Measurements from ENCODE around the gene OR4A16. TPM values are rescaled to one million over a fixed set of nuclear protein-coding genes. Genes with fewer than 3 reads are reported as not detected.

The OR4A16 gene
- total RNA-seq: not detected in 2 replicates

GRCh38 chr11:55342901-55343300 lies at the start of gene OR4A16:
OR4A16 (plus strand) TSS chr11:55343201; CDS start chr11:55343201, 0 bp downstream.
- intact Hi-C loops (cut with micrococcal nuclease): no loop called here

GRCh38 chr11:55324500-55324899 lies 18.5 kb upstream of the OR4A16 start:
- intact Hi-C loops (cut with micrococcal nuclease): no loop called here

GRCh38 chr11:55345306-55345705 lies 2.3 kb downstream of the OR4A16 start:
- intact Hi-C loops (cut with micrococcal nuclease): no loop called here

GRCh38 chr11:55349032-55349431 lies 6.0 kb downstream of the OR4A16 start:
- intact Hi-C loops (cut with micrococcal nuclease): no loop called here

- intact Hi-C loops (cut with micrococcal nuclease): no loop called here
Observed at GRCh38 chr11:55357560-55358184, 14.7 kb downstream of the OR4A16 start.

- intact Hi-C loops (cut with micrococcal nuclease): no loop called here
Observed at GRCh38 chr11:55367674-55368073, 24.7 kb downstream of the OR4A16 start, which contains the start of gene OR4A15. OR4A15 (plus strand) TSS chr11:55367974; CDS start chr11:55367974, 0 bp downstream.

Other genes with a start within 250 kb of the OR4A16 start
- not detected in 2 replicates for gene TRIM48, start 81.0 kb upstream of the OR4A16 start, total RNA-seq
- not detected in 2 replicates for gene OR4A15, start 24.8 kb downstream of the OR4A16 start, total RNA-seq
- not detected in 2 replicates for gene OR4C15, start 211.3 kb downstream of the OR4A16 start, total RNA-seq
- not detected in 2 replicates for gene OR4C16, start 228.9 kb downstream of the OR4A16 start, total RNA-seq